ENCODE data around the gene FGF13. TPM values are rescaled to one million over a fixed set of nuclear protein-coding genes. Genes with fewer than 3 reads are reported as not detected.
A peak's percentile ranks its signal among the peaks of the same experiment; 100 is the strongest.

Gene FGF13
- total and polyA plus RNA-seq, 2 experiments from 2014 or later, result 26.4 to 88.9 TPM

GRCh38 chrX:138710866-138711341 lies 613 bp downstream of the FGF13 start:
- H3K27me3 ChIP-seq, result no peaks in the 10 kb centered on the region
- peak in 1 of 2 donors; percentile 66 for DNase-seq (ENCODE audit: low read depth in 1 of 2, low spot score in 1 of 2)
- no peaks in the 10 kb centered on the region for H3K36me3 ChIP-seq
- no peak for TF ChIP-seq CTCF (IDR thresholded peaks at IDR 0.05; ENCODE audit: low read depth, low read length)
- H3K4me1 ChIP-seq (ENCODE audit: low read depth), result peaks cover 21% of the 10 kb centered on the region
- no peaks in the 10 kb centered on the region for H3K9me3 ChIP-seq (ENCODE audit: low read depth)
- peak overlapping the region; percentile 58 for H3K4me3 ChIP-seq
- H3K27ac ChIP-seq, result peak overlapping the region; percentile 80

- no peaks in the 10 kb centered on the region for H3K27me3 ChIP-seq
- DNase-seq (ENCODE audit: low read depth in 1 of 2, low spot score in 1 of 2), result peak in 1 of 2 donors; percentile 59
- no peaks in the 10 kb centered on the region for H3K9me3 ChIP-seq (ENCODE audit: low read depth)
- H3K4me3 ChIP-seq, result peak overlapping the region; percentile 58
- H3K36me3 ChIP-seq, result no peaks in the 10 kb centered on the region
- H3K4me1 ChIP-seq (ENCODE audit: low read depth), result peaks cover 21% of the 10 kb centered on the region
- peak overlapping the region; percentile 80 for H3K27ac ChIP-seq
- TF ChIP-seq CTCF (IDR thresholded peaks at IDR 0.05; ENCODE audit: low read depth, low read length), result no peak
Observed at GRCh38 chrX:138709886-138710791, 1.4 kb downstream of the FGF13 start.

GRCh38 chrX:138708268-138708667 lies 3.2 kb downstream of the FGF13 start:
- peak in 1 of 2 donors; percentile 58 for DNase-seq (ENCODE audit: low read depth in 1 of 2, low spot score in 1 of 2)
- Histone ChIP-seq H3K4me1 (ENCODE audit: low read depth) (peaks cover 20% of the 10 kb centered on the region), H3K27ac (peak overlapping the region; percentile 80), H3K4me3 (peak overlapping the region; percentile 58), H3K27me3 (no peaks in the 10 kb centered on the region), H3K9me3 (ENCODE audit: low read depth) (no peaks in the 10 kb centered on the region), H3K36me3 (no peaks in the 10 kb centered on the region)
- no peak for TF ChIP-seq CTCF (IDR thresholded peaks at IDR 0.05; ENCODE audit: low read depth, low read length)

GRCh38 chrX:138704596-138704995 lies 6.9 kb downstream of the FGF13 start:
- no peak for DNase-seq (ENCODE audit: low read depth in 1 of 2, low spot score in 1 of 2)
- no peaks in the 10 kb centered on the region for H3K27me3 ChIP-seq
- TF ChIP-seq CTCF (IDR thresholded peaks at IDR 0.05; ENCODE audit: low read depth, low read length), result no peak

GRCh38 chrX:138704101-138704500 lies 7.4 kb downstream of the FGF13 start:
- Histone ChIP-seq H3K4me1 (ENCODE audit: low read depth) (peaks cover 11% of the 10 kb centered on the region), H3K27ac (no peak overlapping the region), H3K4me3 (no peak overlapping the region), H3K36me3 (peaks cover 24% of the 10 kb centered on the region), H3K9me3 (ENCODE audit: low read depth) (no peaks in the 10 kb centered on the region), H3K27me3 (no peaks in the 10 kb centered on the region)
- DNase-seq (ENCODE audit: low read depth in 1 of 2, low spot score in 1 of 2), result no peak
- no peak for TF ChIP-seq CTCF (IDR thresholded peaks at IDR 0.05; ENCODE audit: low read depth, low read length)

More at GRCh38 chrX:138704596-138704995, 6.9 kb downstream of the FGF13 start:
- H3K4me1 ChIP-seq (ENCODE audit: low read depth), result peaks cover 11% of the 10 kb centered on the region
- no peak overlapping the region for H3K4me3 ChIP-seq
- peaks cover 24% of the 10 kb centered on the region for H3K36me3 ChIP-seq
- no peak overlapping the region for H3K27ac ChIP-seq
- no peaks in the 10 kb centered on the region for H3K9me3 ChIP-seq (ENCODE audit: low read depth)

Data from cardiac muscle cell (in vitro differentiated cells and primary cell).